GM04503 (cell line): Measurements from ENCODE around the gene VAMP3.
A peak's percentile ranks its signal among the peaks of the same experiment; 100 is the strongest.

Experiments
- DNase-seq: peaks from one replicate; pipeline ENCODE4 v3.0.0-alpha.2; 2012; ENCODE audit warnings: low read depth

The VAMP3 gene

GRCh38 chr1:7770997-7771822 is at the start of gene VAMP3:
VAMP3 (plus strand) TSS chr1:7771296; CDS start chr1:7771384, 88 bp downstream.
- no peak for DNase-seq

DNA sequence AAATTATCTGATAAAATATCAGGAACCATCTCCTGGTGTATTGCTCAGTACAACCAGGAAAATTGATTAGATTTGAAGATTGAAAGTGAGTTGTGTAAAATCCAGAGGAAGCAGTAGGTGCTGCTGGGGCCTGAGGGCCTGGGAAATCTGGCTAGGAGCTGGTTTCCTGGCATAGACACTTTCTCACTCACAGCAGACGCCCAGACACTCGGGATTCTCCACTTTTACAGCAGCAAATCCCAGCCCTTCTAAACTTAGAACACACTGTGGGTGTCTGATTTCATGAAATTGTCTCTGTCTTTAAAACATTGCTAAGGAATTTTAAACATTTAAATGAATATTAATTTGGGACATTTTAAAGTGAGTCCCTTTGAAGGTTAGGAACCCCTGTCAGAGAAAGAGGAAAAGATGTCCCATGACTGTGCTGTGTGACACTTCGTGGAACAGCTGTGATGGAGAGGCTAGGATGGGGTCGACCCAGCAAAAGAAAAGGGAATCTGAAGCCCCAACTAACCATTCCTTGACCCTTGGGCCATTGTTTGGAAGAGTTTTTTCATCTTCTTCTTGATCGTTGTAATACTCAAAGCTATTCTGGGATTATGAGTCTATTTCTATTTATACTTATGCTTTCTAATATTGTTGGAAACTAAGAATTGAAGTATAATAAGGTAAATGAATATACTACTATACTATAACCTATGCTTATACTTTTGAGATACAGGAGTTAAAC is 49.0 kb upstream of the VAMP3 start:
- no peak for DNase-seq

DNA sequence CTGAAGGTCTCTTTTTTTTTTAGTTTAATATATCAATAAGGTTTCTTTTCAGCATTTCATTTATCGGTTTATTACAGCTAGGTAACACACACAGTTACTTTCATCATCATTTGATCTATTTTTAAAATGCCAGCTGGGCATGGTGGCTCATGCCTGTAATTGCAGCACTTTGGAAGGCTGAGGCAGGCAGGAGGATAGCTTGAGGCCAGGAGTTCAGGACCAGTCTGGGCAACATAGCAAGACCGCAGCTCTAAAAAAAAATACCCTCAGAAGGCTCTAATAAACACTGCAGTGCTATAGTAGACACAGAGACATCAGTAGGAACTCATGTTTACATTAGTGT is 48.5 kb upstream of the VAMP3 start:
- no peak for DNase-seq

DNA sequence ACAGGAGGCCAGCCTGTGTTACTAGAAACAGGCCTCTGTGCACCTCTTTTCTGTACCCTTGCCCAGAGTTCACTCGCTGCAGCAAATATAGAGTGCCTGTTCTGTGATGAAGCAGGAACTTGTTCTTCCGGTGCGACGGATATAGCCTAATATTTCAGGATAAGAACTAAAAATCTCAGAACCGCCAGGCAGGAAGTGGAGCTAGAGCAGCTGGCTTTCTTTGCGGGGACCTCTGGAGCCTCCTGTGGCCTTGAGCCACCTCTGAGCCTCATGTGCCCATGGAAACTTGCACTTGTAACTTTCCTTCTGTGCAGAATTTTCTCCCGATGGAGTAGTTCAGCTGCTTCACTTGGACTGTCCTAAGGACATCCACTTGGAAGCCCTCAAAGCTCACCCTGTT is 44.5 kb upstream of the VAMP3 start:
- no peak for DNase-seq

- DNase-seq: no peak
These were observed 43.2 kb upstream of the VAMP3 start for GRCh38 chr1:7727809-7728471.

DNA sequence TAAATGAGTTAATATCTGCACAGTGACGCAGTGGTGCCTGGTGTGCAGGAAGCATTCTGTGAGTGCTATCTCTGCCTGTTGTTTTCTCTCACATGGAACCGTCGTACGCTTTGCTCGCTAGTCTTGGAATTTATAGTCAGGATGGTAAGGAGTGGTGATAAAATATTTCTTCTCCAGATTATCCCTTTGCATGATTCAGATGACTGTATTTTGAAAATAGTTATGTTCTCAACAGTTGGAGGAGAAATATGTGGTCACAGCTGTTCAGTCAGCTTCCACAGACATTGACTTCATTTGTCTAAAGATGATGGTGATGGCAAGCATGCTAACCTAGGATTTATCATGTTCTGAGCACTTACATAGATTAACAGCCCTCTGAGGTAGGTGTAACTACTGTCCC is 41.3 kb upstream of the VAMP3 start:
- DNase-seq: no peak

GRCh38 chr1:7732331-7732730 is 38.8 kb upstream of the VAMP3 start:
- DNase-seq: no peak

GRCh38 chr1:7733276-7733675 is 37.8 kb upstream of the VAMP3 start:
- DNase-seq: no peak

DNA sequence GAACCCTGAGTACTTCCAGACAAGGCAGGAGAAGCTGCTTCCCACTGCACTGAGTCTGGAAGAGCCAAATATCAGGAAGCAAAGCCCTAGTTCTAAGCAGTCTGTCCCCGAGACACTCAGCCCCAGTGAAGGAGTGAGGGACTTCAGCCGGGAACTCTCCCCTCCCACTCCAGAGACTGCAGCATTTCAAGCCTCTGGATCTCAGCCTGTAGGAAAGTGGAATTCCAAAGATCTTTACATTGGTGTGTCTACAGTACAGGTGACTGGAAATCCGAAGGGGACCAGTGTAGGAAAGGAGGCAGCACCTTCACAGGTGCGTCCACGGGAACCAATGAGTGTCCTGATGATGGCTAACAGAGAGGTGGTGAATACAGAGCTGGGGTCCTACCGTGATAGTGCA is 33.1 kb upstream of the VAMP3 start:
- no peak for DNase-seq

- DNase-seq: no peak
These were observed 27.8 kb upstream of the VAMP3 start for GRCh38 chr1:7743346-7743745.

DNA sequence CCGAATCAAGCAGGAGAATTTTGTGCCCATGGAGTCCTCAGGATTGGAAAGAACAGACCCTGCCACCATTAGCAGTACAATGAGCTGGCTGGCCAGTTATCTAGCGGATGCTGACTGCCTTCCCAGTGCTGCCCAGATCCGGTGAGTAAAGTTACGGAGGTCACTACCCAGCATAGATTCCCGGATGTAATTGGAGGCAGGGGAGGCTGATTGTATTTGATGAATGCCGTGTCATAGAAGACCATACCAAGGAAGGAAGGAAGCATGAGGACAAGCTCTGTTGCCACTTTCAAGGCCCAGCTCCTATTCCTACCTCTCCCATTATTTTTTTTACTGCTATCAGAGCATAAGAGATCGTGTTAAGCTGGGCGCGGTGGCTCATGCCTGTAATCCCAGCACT is 26.2 kb upstream of the VAMP3 start:
- no peak for DNase-seq

GRCh38 chr1:7745783-7746182 is 25.3 kb upstream of the VAMP3 start:
- no peak for DNase-seq

DNA sequence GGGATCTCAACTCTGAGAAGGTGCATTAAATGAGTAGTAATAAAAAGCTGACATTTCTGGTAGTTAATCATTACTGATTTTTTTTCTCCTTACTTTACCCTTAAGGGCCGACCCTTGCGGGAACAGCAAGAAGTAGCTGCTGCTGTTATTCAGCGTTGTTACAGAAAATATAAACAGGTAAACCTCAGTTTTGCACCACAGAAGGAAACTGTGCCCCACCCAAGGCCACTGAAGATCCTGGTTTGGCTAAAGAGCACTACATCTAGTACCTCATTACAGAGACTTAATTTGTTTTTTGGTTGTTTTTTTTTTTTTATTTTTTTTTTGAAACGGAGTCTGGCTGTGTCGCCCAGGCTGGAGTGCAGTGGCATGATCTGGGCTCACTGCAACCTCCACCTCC is 23.5 kb upstream of the VAMP3 start:
- no peak for DNase-seq

DNA sequence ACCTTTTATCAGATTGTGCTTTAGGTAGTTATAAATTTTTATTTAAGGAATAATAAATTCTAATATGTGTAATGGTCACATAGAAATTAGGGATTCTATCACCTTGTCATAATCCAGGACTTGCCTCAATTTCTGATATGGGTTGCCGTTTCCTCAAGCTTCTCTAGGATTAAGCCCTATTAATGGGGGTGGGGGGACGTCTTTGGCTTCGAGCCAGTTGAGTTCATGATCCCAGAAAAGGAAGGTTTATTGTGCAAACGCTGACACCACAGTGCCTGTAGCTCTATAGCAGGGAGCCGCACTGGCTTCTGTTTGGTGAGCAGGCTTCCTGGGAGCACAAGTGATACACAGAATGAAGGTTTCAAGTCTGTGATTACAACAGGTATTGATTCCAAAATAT is 22.0 kb upstream of the VAMP3 start:
- DNase-seq: no peak

GRCh38 chr1:7751174-7751573 is 19.9 kb upstream of the VAMP3 start:
- DNase-seq: no peak

- peak; percentile 15 for DNase-seq
These were observed 18.3 kb upstream of the VAMP3 start for GRCh38 chr1:7752512-7753417.

DNA sequence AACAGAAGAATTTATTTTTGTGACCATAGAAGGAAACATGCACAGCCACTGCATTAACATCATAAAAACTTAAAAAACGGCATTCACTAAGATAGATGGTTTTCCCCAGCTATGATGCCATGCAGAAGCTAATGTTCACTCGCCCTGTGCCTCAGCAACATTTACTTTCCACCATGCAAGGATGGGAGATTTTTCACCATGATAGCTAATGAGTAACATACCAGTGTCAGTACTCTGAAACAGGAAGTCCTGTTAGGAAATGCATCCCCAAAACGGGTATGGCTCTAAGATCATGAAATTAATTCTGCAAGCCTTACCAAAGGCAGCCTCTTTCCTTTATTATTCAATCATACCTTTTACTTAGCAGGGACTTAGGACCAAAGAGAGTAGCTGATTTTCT is 17.5 kb upstream of the VAMP3 start:
- DNase-seq: no peak

- DNase-seq: no peak
These were observed 16.9 kb upstream of the VAMP3 start for GRCh38 chr1:7754234-7754633.

DNA sequence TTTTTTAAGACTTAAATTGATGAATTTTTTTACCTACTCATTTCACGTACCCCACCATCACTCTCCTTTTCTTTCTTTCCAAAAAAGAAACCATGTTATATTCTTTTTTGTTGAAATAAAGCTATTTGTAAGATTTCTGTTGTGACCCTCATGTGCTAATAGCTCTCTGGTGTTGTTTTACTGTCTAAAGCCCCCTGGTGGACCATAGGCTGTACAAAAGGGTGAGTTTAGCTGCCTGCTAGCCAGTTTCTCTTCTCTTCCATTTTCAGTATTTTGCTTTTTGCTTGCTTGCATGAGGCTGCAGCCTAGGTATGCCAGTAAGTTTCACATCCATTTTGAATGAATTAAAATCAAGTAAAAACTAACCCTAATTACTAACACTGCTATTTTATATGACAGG is 15.6 kb upstream of the VAMP3 start:
- DNase-seq: no peak

DNA sequence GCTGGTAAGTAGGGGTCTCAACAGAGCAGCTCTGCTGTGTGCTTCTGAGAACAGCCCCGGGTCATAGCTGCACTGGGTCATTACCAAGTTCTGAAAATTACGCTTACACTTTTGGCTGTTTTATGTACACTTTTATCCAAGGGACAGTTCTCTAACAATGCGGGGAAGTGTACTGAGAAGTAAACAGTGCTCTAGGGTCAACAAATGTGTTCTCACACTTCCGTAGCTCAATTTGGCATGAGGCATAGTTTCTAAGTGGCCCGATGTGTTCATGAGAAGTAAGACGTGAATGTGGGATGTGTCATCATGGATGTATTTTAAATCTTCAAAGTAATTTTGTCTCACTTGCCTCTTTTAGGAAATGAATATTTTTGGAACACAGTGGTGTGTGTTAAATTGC is 10.9 kb upstream of the VAMP3 start:
- no peak for DNase-seq

DNA sequence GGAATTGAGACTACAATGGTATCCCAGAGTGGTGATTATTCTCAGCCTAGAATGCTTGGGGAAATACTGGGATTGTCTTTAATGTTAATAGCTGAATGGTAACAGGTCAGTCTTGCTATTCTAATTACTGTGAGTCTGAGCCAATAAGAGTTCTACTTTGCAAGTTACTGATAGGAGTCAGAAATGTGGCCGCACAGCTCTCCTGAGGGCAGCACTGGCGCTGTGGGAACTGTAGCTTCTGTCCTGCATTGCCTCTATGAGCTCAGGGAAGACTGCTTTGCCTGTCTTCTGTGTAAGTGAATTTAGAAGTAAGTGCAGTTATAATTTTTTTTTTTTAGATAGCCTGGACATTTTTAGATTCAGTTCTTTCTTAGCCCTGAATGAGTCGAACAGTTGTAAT is 10.0 kb upstream of the VAMP3 start:
- DNase-seq: no peak

DNA sequence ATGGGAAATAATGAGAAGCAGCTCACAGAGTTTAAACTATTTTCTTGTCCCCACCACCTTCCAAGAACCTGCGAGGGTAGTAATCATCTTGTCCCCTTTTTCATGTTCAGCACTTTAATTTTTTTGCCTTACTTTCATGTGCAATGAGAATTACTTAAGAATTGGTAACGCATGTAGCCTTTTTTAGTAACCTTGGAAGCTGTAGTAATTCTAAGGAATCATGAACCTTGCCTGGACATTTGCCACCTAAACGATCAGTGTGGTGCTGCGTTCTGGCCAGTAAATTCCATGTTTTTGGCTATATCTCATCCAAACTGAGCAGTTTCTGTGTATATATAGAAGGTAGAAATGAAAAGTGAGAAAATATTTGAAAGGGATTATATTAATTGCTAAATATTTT is 3.9 kb upstream of the VAMP3 start:
- no peak for DNase-seq
